ENCODE measurements around the gene CAB39. TPM values are rescaled to one million over a fixed set of nuclear protein-coding genes. Genes with fewer than 3 reads are reported as not detected.
"Not testable (repeated sequence)": the region's sequence is repeated elsewhere in the genome, so short reads cannot be mapped to it uniquely, and the experiment has no call there.

The CAB39 gene
- total and polyA plus RNA-seq, 4 donors, result 19.4 to 123 (median 57.1) TPM

GRCh38 chr2:230701308-230701707 is 11.3 kb upstream of the CAB39 start:
- ATAC-seq (ENCODE audit: insufficient read depth, low FRiP score) (no peak), DNase-seq (no peak)
- Histone ChIP-seq H3K9me3 (ENCODE audit: control insufficient read depth in 4 of 4, insufficient read depth in 3 of 4, low read length in 3 of 4) (no peaks in the 10 kb centered on the region), H3K9ac (ENCODE audit: insufficient read depth in 1 of 2, low read length in 2 of 2) (no peak overlapping the region), H3K4me1 (ENCODE audit: control insufficient read depth in 5 of 5, insufficient read depth in 5 of 5, low read length in 5 of 5) (no peaks in the 10 kb centered on the region), H3K36me3 (ENCODE audit: control insufficient read depth in 4 of 4, insufficient read depth in 4 of 4, low read length in 4 of 4) (no peaks in the 10 kb centered on the region), H3K4me3 (no peak overlapping the region), H3K27me3 (ENCODE audit: control insufficient read depth in 3 of 3, insufficient read depth in 3 of 3, low read length in 2 of 3) (no peaks in the 10 kb centered on the region), H3K27ac (ENCODE audit: low read depth in 1 of 2, low read length in 1 of 2) (no peak overlapping the region)
- WGBS, 2 donors, result 93 to 94% methylated on average over 3 of the region's 3 CpGs
- TF ChIP-seq CTCF (IDR thresholded peaks at IDR 0.05; ENCODE audit: control extremely low read depth, extremely low read depth), result no peak

- H3K27me3 ChIP-seq (ENCODE audit: control insufficient read depth in 3 of 3, insufficient read depth in 3 of 3, low read length in 2 of 3); H3K27ac ChIP-seq (ENCODE audit: low read depth in 1 of 2, low read length in 1 of 2); H3K9me3 ChIP-seq (ENCODE audit: control insufficient read depth in 4 of 4, insufficient read depth in 3 of 4, low read length in 3 of 4); DNase-seq; H3K9ac ChIP-seq (ENCODE audit: insufficient read depth in 1 of 2, low read length in 2 of 2); ATAC-seq (ENCODE audit: insufficient read depth, low FRiP score); H3K36me3 ChIP-seq (ENCODE audit: control insufficient read depth in 4 of 4, insufficient read depth in 4 of 4, low read length in 4 of 4); H3K4me1 ChIP-seq (ENCODE audit: control insufficient read depth in 5 of 5, insufficient read depth in 5 of 5, low read length in 5 of 5); H3K4me3 ChIP-seq: not testable (repeated sequence)
- 93 to 99% methylated on average over 4 of the region's 4 CpGs for WGBS, 2 donors
Measured at GRCh38 chr2:230702457-230702856, 10.2 kb upstream of the CAB39 start.

- Histone ChIP-seq H3K4me3 (no peak overlapping the region), H3K27me3 (ENCODE audit: control insufficient read depth in 3 of 3, insufficient read depth in 3 of 3, low read length in 2 of 3) (no peaks in the 10 kb centered on the region), H3K9me3 (ENCODE audit: control insufficient read depth in 4 of 4, insufficient read depth in 3 of 4, low read length in 3 of 4) (no peaks in the 10 kb centered on the region), H3K9ac (ENCODE audit: insufficient read depth in 1 of 2, low read length in 2 of 2) (no peak overlapping the region), H3K4me1 (ENCODE audit: control insufficient read depth in 5 of 5, insufficient read depth in 5 of 5, low read length in 5 of 5) (no peaks in the 10 kb centered on the region), H3K27ac (ENCODE audit: low read depth in 1 of 2, low read length in 1 of 2) (no peak overlapping the region), H3K36me3 (ENCODE audit: control insufficient read depth in 4 of 4, insufficient read depth in 4 of 4, low read length in 4 of 4) (no peaks in the 10 kb centered on the region)
- 92 to 95% methylated on average over 3 of the region's 3 CpGs for WGBS, 2 donors
- no peak for DNase-seq
- no peak for TF ChIP-seq CTCF (IDR thresholded peaks at IDR 0.05; ENCODE audit: control extremely low read depth, extremely low read depth)
- no peak for ATAC-seq (ENCODE audit: insufficient read depth, low FRiP score)
Measured at GRCh38 chr2:230703514-230703913, 9.1 kb upstream of the CAB39 start.

GRCh38 chr2:230706053-230706521 is 6.6 kb upstream of the CAB39 start:
- H3K9ac ChIP-seq (ENCODE audit: insufficient read depth in 1 of 2, low read length in 2 of 2), result no peak overlapping the region
- no peak overlapping the region for H3K27ac ChIP-seq (ENCODE audit: low read depth in 1 of 2, low read length in 1 of 2)
- TF ChIP-seq CTCF (IDR thresholded peaks at IDR 0.05; ENCODE audit: control extremely low read depth, extremely low read depth), result no peak
- ATAC-seq (ENCODE audit: insufficient read depth, low FRiP score) (no peak), DNase-seq (no peak)
- H3K36me3 ChIP-seq (ENCODE audit: control insufficient read depth in 4 of 4, insufficient read depth in 4 of 4, low read length in 4 of 4), result no peaks in the 10 kb centered on the region
- no peaks in the 10 kb centered on the region for H3K27me3 ChIP-seq (ENCODE audit: control insufficient read depth in 3 of 3, insufficient read depth in 3 of 3, low read length in 2 of 3)
- no peaks in the 10 kb centered on the region for H3K9me3 ChIP-seq (ENCODE audit: control insufficient read depth in 4 of 4, insufficient read depth in 3 of 4, low read length in 3 of 4)
- H3K4me1 ChIP-seq (ENCODE audit: control insufficient read depth in 5 of 5, insufficient read depth in 5 of 5, low read length in 5 of 5), result no peaks in the 10 kb centered on the region
- 72 to 84% methylated on average over 3 of the region's 3 CpGs for WGBS, 2 donors
- no peak overlapping the region for H3K4me3 ChIP-seq

Measured in lung (tissue), 12 donors.